Measurements from ENCODE around the gene TYW5.
A peak's percentile ranks its signal among the peaks of the same experiment; 100 is the strongest.

TYW5 gene

GRCh38 chr2:199911877-199912161 is 43.5 kb downstream of the TYW5 start:
- DNase-seq = no peak

GRCh38 chr2:199911052-199911876 is 44.0 kb downstream of the TYW5 start, which contains the start of gene C2orf69:
Gene C2orf69, plus strand, starts transcription at chr2:199911293. Its CDS starts 146 bp downstream, at chr2:199911439.
- peak; percentile 96 for DNase-seq

- no peak for DNase-seq
Observed at GRCh38 chr2:199910338-199911051, 44.8 kb downstream of the TYW5 start.

- no peak for DNase-seq
Observed at GRCh38 chr2:199907008-199907714, 48.1 kb downstream of the TYW5 start.

GRCh38 chr2:199903111-199903510 is 52.2 kb downstream of the TYW5 start:
- DNase-seq = no peak

- no peak for DNase-seq
Observed at GRCh38 chr2:199902486-199903110, 52.7 kb downstream of the TYW5 start.

- DNase-seq = no peak
Observed at GRCh38 chr2:199901942-199902341, 53.3 kb downstream of the TYW5 start.

- no peak for DNase-seq
Observed at GRCh38 chr2:199896617-199897016, 58.7 kb downstream of the TYW5 start.

- no peak for DNase-seq
Observed at GRCh38 chr2:199895406-199895805, 59.9 kb downstream of the TYW5 start.

- DNase-seq = no peak
Observed at GRCh38 chr2:199883474-199884212, 71.6 kb downstream of the TYW5 start.

- no peak for DNase-seq
Observed at GRCh38 chr2:199882667-199883066, 72.6 kb downstream of the TYW5 start.

Measured in kidney glomerular epithelial cell (primary cell).